ENCODE data around the gene COMMD6.

- TF ChIP-seq CTCF (IDR thresholded peaks at IDR 0.05) (no peak), POLR2A (IDR thresholded peaks at IDR 0.05) (no peak)
Observed at GRCh38 chr13:75505327-75505726, 32.3 kb downstream of the COMMD6 start.

All from adrenal gland (tissue), 5 donors.